Heart left ventricle (tissue), 16 donors: ENCODE results near the gene HHIP. TPM values are rescaled to one million over a fixed set of nuclear protein-coding genes. Genes with fewer than 3 reads are reported as not detected.

Experiments
- ATAC-seq, 4 donors: fragments of 200-7000 bp; cut with Tn5 transposase; one replicate each; pipeline ENCODE4 v1.9.1; 2020 to 2022; ENCODE audit warnings: moderate library complexity in 4 of 4, mild to moderate bottlenecking in 3 of 4, moderate number of reproducible peaks in 1 of 4
- DNase-seq, 5 donors: peaks; one replicate each; pipeline ENCODE4 v3.0.0-alpha.2; 2020
- H3K27ac ChIP-seq, 12 donors: fragments of 200-600 bp; sonication (generic) in 4 of 12; one replicate each; pipeline versions ENCODE4 v1.5.0 to v1.8.0; 2016 to 2022; ENCODE audit warnings: mild to moderate bottlenecking in 2 of 12
- H3K27me3 ChIP-seq, 9 donors: fragments of 200-600 bp; sonication (generic) in 2 of 9; one replicate each; pipeline versions ENCODE4 v1.5.1 to v1.8.0; 2016 to 2022; ENCODE audit warnings: mild to moderate bottlenecking in 3 of 9
- H3K36me3 ChIP-seq, 9 donors: fragments of 200-600 bp; sonication (generic) in 2 of 9; one replicate each; pipeline versions ENCODE4 v1.5.0 to v1.8.0; 2018 to 2022; ENCODE audit warnings: mild to moderate bottlenecking in 2 of 9
- H3K4me1 ChIP-seq, 12 donors: fragments of 200-600 bp; sonication (generic) in 4 of 12; one replicate each; pipeline versions ENCODE4 v1.5.0 to v1.8.0; 2016 to 2022; ENCODE audit warnings: mild to moderate bottlenecking in 3 of 12
- H3K4me3 ChIP-seq, 12 donors: fragments of 200-600 bp; sonication (generic) in 4 of 12; one replicate each; pipeline versions ENCODE4 v1.5.0 to v1.8.0; 2017 to 2022; ENCODE audit warnings: mild to moderate bottlenecking in 9 of 12, moderate library complexity in 4 of 12
- H3K9me3 ChIP-seq, 12 donors: fragments of 200-600 bp; sonication (generic) in 4 of 12; one replicate each; pipeline versions ENCODE4 v1.5.0 to v1.8.0; 2016 to 2022; ENCODE audit warnings: mild to moderate bottlenecking in 1 of 12
- CTCF ChIP-seq, 12 donors: fragments of 200-600 bp; sonication (generic) in 4 of 12; IDR thresholded peaks; one replicate each; pipeline versions ENCODE4 v1.5.0 to v1.8.0; 2018 to 2022; ENCODE audit warnings: antibody characterized with exemption in 12 of 12, mild to moderate bottlenecking in 5 of 12
- POLR2A ChIP-seq, 2 donors: fragments of 450-650 bp; IDR thresholded peaks; one replicate each; pipeline ENCODE4 v1.6.1; 2017; ENCODE audit warnings: antibody characterized with exemption in 2 of 2, mild to moderate bottlenecking in 2 of 2, moderate library complexity in 2 of 2
- WGBS, 4 donors: extraction: QIAGEN DNeasy Blood & Tissue Kit in 2 of 4; methylation state at CpG; one replicate each; pipeline versions ENCODE4 v1.1.5 to v1.1.7; 2013 to 2018; 5-methylcytosine and 5-hydroxymethylcytosine counted together
- intact Hi-C, 10 donors: fragments of 100-400 bp; cut with DNase I; formaldehyde crosslinking; loops; one replicate each; pipeline versions ENCODE4 v1.11.1 to v1.14.2; 2022
- polyA plus RNA-seq, 2 donors: library from polyadenylated mRNA; stranded (reverse); fragments of 200-250 nt; gene quantifications; one replicate each; pipeline ENCODE4 v1.2.3, GENCODE V29; 2013
- total RNA-seq, 9 donors: library from RNA; depleted of rRNA in 2 of 9; stranded (reverse); fragments of >200 nt in 2 of 9; fragmentation: NEBNext Ultra II Directional in 3 of 9; extraction: Animal tissue kit (Norgen Biotek cat#: 25700) in 3 of 9; gene quantifications; one replicate each; pipeline versions ENCODE4 v1.1.0 to v1.2.4, GENCODE V29; 2016 to 2023
- donor health status: ischemic (EF 13 %, LVEDD 7.1; RV severe dilation, severe dysfunction).
- donor health status: healthy with polysubstance abuse.
- donor health status: DM: no; HTN: yes; CAD: no.
- donor health status: DM: no; HTN: no; CAD: no.
- donor health status: ischemic (EF 25% LVEDD 6.9; RV normal size, moderate dysfunction).
- donor health status: ischemic (EF 25% LVEDD 5.7; RV mildly dilated, moderate dysfunction).
- donor health status: healthy.
- donor health status: DM: yes; HTN: yes; CAD: no.
- donor health status: ischemic (EF 35%, LVEDD 5.7; RV mildly dilated, moderate dysfunction).
- donor health status: nonischemic (EF 11% LVEDD 7.7; RV severe dilation, severe dysfunction).
- donor health status: DM: yes; HTN: yes; CAD: no.
- donor health status: PGD.
- donor health status: ischemic (EF 29% LVEDD 5.4; RV normal size, mild dysfunction).
- donor health status: nonischemic (EF 23%, LVEDD 6.1; RV moderate dilation, normal function).

The HHIP gene
- total and polyA plus RNA-seq, 11 donors = 0.04 to 3.8 (median 0.05) TPM; not detected in 6

- no peak overlapping the region for H3K27ac ChIP-seq
- H3K36me3 ChIP-seq = no peaks in the 10 kb centered on the region
- H3K27me3 ChIP-seq = no peaks in the 10 kb centered on the region
- H3K9me3 ChIP-seq = no peaks in the 10 kb centered on the region
- DNase-seq (no peak), ATAC-seq (no peak)
- TF ChIP-seq POLR2A (IDR thresholded peaks at IDR 0.05) (no peak), CTCF (IDR thresholded peaks at IDR 0.05) (no peak)
- intact Hi-C loops = no loop called here
- 57 to 65% (median 60%) methylated on average over 7 of the region's 7 CpGs for WGBS, 4 donors
- H3K4me1 ChIP-seq = no peaks in the 10 kb centered on the region
- H3K4me3 ChIP-seq = no peak overlapping the region
These were observed 18.0 kb downstream of the HHIP start for GRCh38 chr4:144663834-144664475.

GRCh38 chr4:144666539-144667175 lies 20.7 kb downstream of the HHIP start:
- ATAC-seq = no peak
- TF ChIP-seq POLR2A (IDR thresholded peaks at IDR 0.05) = no peak
- no peak for TF ChIP-seq CTCF (IDR thresholded peaks at IDR 0.05)

GRCh38 chr4:144667500-144667899 lies 21.5 kb downstream of the HHIP start:
- Histone ChIP-seq H3K27ac (no peak overlapping the region), H3K4me1 (no peaks in the 10 kb centered on the region), H3K9me3 (no peaks in the 10 kb centered on the region), H3K36me3 (no peaks in the 10 kb centered on the region), H3K27me3 (no peaks in the 10 kb centered on the region), H3K4me3 (no peak overlapping the region)
- intact Hi-C loops = no loop called here
- no peak for ATAC-seq
- WGBS, 4 donors = 49 to 57% (median 53%) methylated on average over 2 of the region's 2 CpGs
- TF ChIP-seq POLR2A (IDR thresholded peaks at IDR 0.05) = no peak
- no peak for TF ChIP-seq CTCF (IDR thresholded peaks at IDR 0.05)
- no peak for DNase-seq

More at GRCh38 chr4:144666539-144667175, 20.7 kb downstream of the HHIP start:
- H3K4me3 ChIP-seq = no peak overlapping the region
- no peaks in the 10 kb centered on the region for H3K4me1 ChIP-seq
- intact Hi-C loops = no loop called here
- no peaks in the 10 kb centered on the region for H3K9me3 ChIP-seq
- no peak for DNase-seq
- H3K27me3 ChIP-seq = no peaks in the 10 kb centered on the region
- H3K36me3 ChIP-seq = no peaks in the 10 kb centered on the region
- 95 to 100% (median 96%) methylated on average over 2 of the region's 2 CpGs for WGBS, 4 donors
- H3K27ac ChIP-seq = no peak overlapping the region

- no peak overlapping the region for H3K4me3 ChIP-seq
- H3K36me3 ChIP-seq = no peaks in the 10 kb centered on the region
- H3K4me1 ChIP-seq = no peaks in the 10 kb centered on the region
- WGBS, 4 donors = 78 to 82% (median 81%) methylated on average over 5 of the region's 5 CpGs
- TF ChIP-seq CTCF (IDR thresholded peaks at IDR 0.05) (no peak), POLR2A (IDR thresholded peaks at IDR 0.05) (no peak)
- ATAC-seq = no peak
- DNase-seq = no peak
- no peak overlapping the region for H3K27ac ChIP-seq
- no peaks in the 10 kb centered on the region for H3K27me3 ChIP-seq
- no peaks in the 10 kb centered on the region for H3K9me3 ChIP-seq
- intact Hi-C loops = no loop called here
These were observed 24.8 kb downstream of the HHIP start for GRCh38 chr4:144670776-144671175.
